Thyroid gland (tissue), 4 donors: ENCODE measurements around the gene FAM210A. TPM values are rescaled to one million over a fixed set of nuclear protein-coding genes. Genes with fewer than 3 reads are reported as not detected.
"Not testable (repeated sequence)": the region's sequence is repeated elsewhere in the genome, so short reads cannot be mapped to it uniquely, and the experiment has no call there.

Experiments
- DNase-seq, 2 donors: peaks; one replicate each; pipeline ENCODE4 v3.0.0-alpha.2; 2019
- H3K27ac ChIP-seq, 3 donors: fragments of 200-600 bp; sonication (generic); 1 replicate in 2 of 3; 2 replicates in 1 of 3; pipeline ENCODE4 v1.5.1; 2016 to 2019; ENCODE audit warnings: mild to moderate bottlenecking in 1 of 3, moderate library complexity in 1 of 3
- H3K27me3 ChIP-seq: fragments of 200-600 bp; sonication (generic); one replicate; pipeline ENCODE4 v1.5.1; 2019
- H3K36me3 ChIP-seq, 2 donors: fragments of 200-600 bp; sonication (generic); one replicate each; pipeline ENCODE4 v1.5.1; 2016 to 2019
- H3K4me1 ChIP-seq, 2 donors: fragments of 200-600 bp; sonication (generic); one replicate each; pipeline ENCODE4 v1.5.1; 2017 to 2019
- H3K4me3 ChIP-seq, 3 donors: fragments of 200-600 bp; sonication (generic); replicated peaks in 1 of 3; 1 replicate in 2 of 3; 2 replicates in 1 of 3; pipeline ENCODE4 v1.5.1; 2016; ENCODE audit warnings: mild to moderate bottlenecking in 1 of 3
- H3K9me3 ChIP-seq: fragments of 200-600 bp; sonication (generic); one replicate; pipeline ENCODE4 v1.5.1; 2017
- CTCF ChIP-seq, 6 experiments: fragments of 200-600 bp in 3 of 6; fragments of 450-650 bp in 3 of 6; sonication (generic) in 3 of 6; IDR thresholded peaks; one replicate each; pipeline ENCODE4 v1.5.1; 2016 to 2019; ENCODE audit warnings: antibody characterized with exemption in 6 of 6, mild to moderate bottlenecking in 2 of 6, inconsistent platforms in 1 of 6, moderate library complexity in 1 of 6
- POLR2A ChIP-seq, 2 donors: fragments of 450-650 bp; IDR thresholded peaks; one replicate each; pipeline ENCODE4 v1.6.1; 2017; ENCODE audit warnings: antibody characterized with exemption in 2 of 2, mild to moderate bottlenecking in 2 of 2, moderate library complexity in 1 of 2
- WGBS, 2 donors: methylation state at CpG; one replicate each; pipeline ENCODE4 v1.1.5; 2017; 5-methylcytosine and 5-hydroxymethylcytosine counted together
- intact Hi-C: fragments of 100-400 bp; cut with DNase I; formaldehyde crosslinking; loops from one replicate; pipeline ENCODE4 v1.15.1; 2023
- total RNA-seq, 4 donors: library from RNA; depleted of rRNA; stranded (reverse); fragments of >200 nt; gene quantifications; one replicate each; pipeline ENCODE4 v1.2.3, GENCODE V29; 2016

FAM210A gene
- total RNA-seq, 4 donors from 2014 or later = 9.1 to 13.8 (median 12.1) TPM

- DNase-seq = no peak
These were observed 37.9 kb downstream of the FAM210A start for GRCh38 chr18:13688191-13689136.

GRCh38 chr18:13684546-13684945 lies 41.8 kb downstream of the FAM210A start:
- no peaks in the 10 kb centered on the region for H3K36me3 ChIP-seq
- intact Hi-C loops = no loop called here
- no peaks in the 10 kb centered on the region for H3K27me3 ChIP-seq
- no peaks in the 10 kb centered on the region for H3K9me3 ChIP-seq
- no peak overlapping the region for H3K4me3 ChIP-seq
- no peak for TF ChIP-seq CTCF (IDR thresholded peaks at IDR 0.05)
- TF ChIP-seq POLR2A (IDR thresholded peaks at IDR 0.05) = no peak
- peaks cover 0 to 6% of the 10 kb centered on the region in 2 donors for H3K4me1 ChIP-seq
- DNase-seq = no peak
- 97 to 98% methylated on average over 4 of the region's 4 CpGs for WGBS, 2 donors
- no peak overlapping the region for H3K27ac ChIP-seq

More at GRCh38 chr18:13688191-13689136, 37.9 kb downstream of the FAM210A start:
- 89 to 96% methylated on average over 20 to 21 of the region's 21 CpGs for WGBS, 2 donors
- TF ChIP-seq CTCF (IDR thresholded peaks at IDR 0.05) = no peak
- no peak overlapping the region for H3K4me3 ChIP-seq
- H3K27me3 ChIP-seq = no peaks in the 10 kb centered on the region
- no peaks in the 10 kb centered on the region for H3K4me1 ChIP-seq
- H3K27ac ChIP-seq = no peak overlapping the region
- intact Hi-C loops = no loop called here
- no peaks in the 10 kb centered on the region for H3K9me3 ChIP-seq
- no peaks in the 10 kb centered on the region for H3K36me3 ChIP-seq

- TF ChIP-seq CTCF (IDR thresholded peaks at IDR 0.05) (no peak), POLR2A (IDR thresholded peaks at IDR 0.05) (no peak)
- DNase-seq = no peak
- Histone ChIP-seq H3K36me3 (no peaks in the 10 kb centered on the region), H3K27me3 (no peaks in the 10 kb centered on the region), H3K4me3 (no peak overlapping the region), H3K9me3 (no peaks in the 10 kb centered on the region), H3K4me1 (peaks cover 6 to 14% of the 10 kb centered on the region in 2 donors), H3K27ac (no peak overlapping the region)
- 91 to 94% methylated on average over 6 of the region's 6 CpGs for WGBS, 2 donors
- intact Hi-C loops = no loop called here
These were observed 44.7 kb downstream of the FAM210A start for GRCh38 chr18:13681701-13682100.

- Histone ChIP-seq H3K9me3 (no peaks in the 10 kb centered on the region), H3K4me1 (peaks cover 6 to 14% of the 10 kb centered on the region in 2 donors), H3K27ac (no peak overlapping the region), H3K27me3 (no peaks in the 10 kb centered on the region), H3K36me3 (no peaks in the 10 kb centered on the region), H3K4me3 (no peak overlapping the region)
- WGBS, 2 donors = 46 to 49% methylated on average over 5 of the region's 5 CpGs
- TF ChIP-seq POLR2A (IDR thresholded peaks at IDR 0.05) (no peak), CTCF (IDR thresholded peaks at IDR 0.05) (peak; percentile 15 to 63 (median 60))
- peak; percentile 60 to 71 for DNase-seq
- intact Hi-C loops = no loop called here
These were observed 45.7 kb downstream of the FAM210A start for GRCh38 chr18:13680612-13681011.

- intact Hi-C loops, H3K27me3 ChIP-seq, DNase-seq, H3K4me3 ChIP-seq, H3K9me3 ChIP-seq, H3K27ac ChIP-seq, H3K36me3 ChIP-seq: not testable (repeated sequence)
- H3K4me1 ChIP-seq = peaks cover 11 to 14% of the 10 kb centered on the region in 2 donors
- 97 to 98% methylated on average over 13 of the region's 13 CpGs for WGBS, 2 donors
These were observed 49.0 kb downstream of the FAM210A start for GRCh38 chr18:13677350-13677749.
